ENCODE results near the gene LZTS2. TPM values are rescaled to one million over a fixed set of nuclear protein-coding genes. Genes with fewer than 3 reads are reported as not detected.
A peak's percentile ranks its signal among the peaks of the same experiment; 100 is the strongest.

Gene LZTS2
- total and polyA plus RNA-seq, 2 of the 8 experiments (the other 6 are each of a cell fraction or from before 2014, with no cell fraction given), result 75.7 to 99.5 TPM

- TF ChIP-seq E2F6 (IDR thresholded peaks at IDR 0.05), result peak; percentile 59; the same call in 1 of the 2 replicates
- TF ChIP-seq CEBPB (IDR thresholded peaks at IDR 0.05; ENCODE audit: low read depth, low read length), result no peak
- TF ChIP-seq TAF7 (optimal IDR thresholded peaks at IDR 0.05; ENCODE audit: borderline replicate concordance, low read depth, low read length), result no peak
- TF ChIP-seq USF2 (IDR thresholded peaks at IDR 0.05; ENCODE audit: low read length), result no peak
- no peak for TF ChIP-seq SP4 (IDR thresholded peaks at IDR 0.05; ENCODE audit: low read length)
- TF ChIP-seq MAFK (IDR thresholded peaks at IDR 0.05; ENCODE audit: low read depth, low read length), result no peak
- no peak for TF ChIP-seq JUN (IDR thresholded peaks at IDR 0.05; ENCODE audit: low read depth, low read length)
- TF ChIP-seq FOSL1 (IDR thresholded peaks at IDR 0.05; ENCODE audit: insufficient read depth, low read depth, low read length), result no peak
- TF ChIP-seq POLR2A (IDR thresholded peaks at IDR 0.05; ENCODE audit: control extremely low read depth in 1 of 2, low read depth in 2 of 2, low read length in 2 of 2), result no peak
- TF ChIP-seq KDM4A (IDR thresholded peaks at IDR 0.05; ENCODE audit: low read depth, low read length, severe bottlenecking), result peak; percentile 58
- TF ChIP-seq BRCA1 (IDR thresholded peaks at IDR 0.05; ENCODE audit: low read depth, low read length), result no peak
- TF ChIP-seq SUZ12 (IDR thresholded peaks at IDR 0.05; ENCODE audit: low read length), result peak; percentile 56
- no peak for TF ChIP-seq RFX5 (IDR thresholded peaks at IDR 0.05; ENCODE audit: borderline replicate concordance, low read depth, low read length)
- TF ChIP-seq ATF3 (IDR thresholded peaks at IDR 0.05; ENCODE audit: insufficient read depth, low read depth, low read length), result no peak
- TF ChIP-seq CREB1 (IDR thresholded peaks at IDR 0.05), result peak; percentile 7; the same call in 1 of the 2 replicates
- TF ChIP-seq KDM1A (IDR thresholded peaks at IDR 0.05; ENCODE audit: borderline replicate concordance, low read length), result no peak
- TF ChIP-seq BACH1 (IDR thresholded peaks at IDR 0.05; ENCODE audit: low read length), result no peak
- peak; percentile 94 for TF ChIP-seq MAX (IDR thresholded peaks at IDR 0.05)
- TF ChIP-seq EZH2 (IDR thresholded peaks at IDR 0.05; ENCODE audit: low read depth, low read length, severe bottlenecking), result no peak
- TF ChIP-seq POLR2AphosphoS5 (IDR thresholded peaks at IDR 0.05; ENCODE audit: low read depth, low read length), result no peak
- TF ChIP-seq RXRA (IDR thresholded peaks at IDR 0.05; ENCODE audit: insufficient read depth, low read depth, low read length), result no peak
- no peak for TF ChIP-seq TEAD4 (IDR thresholded peaks at IDR 0.05; ENCODE audit: low read depth, low read length)
- TF ChIP-seq TCF12 (IDR thresholded peaks at IDR 0.05; ENCODE audit: low read depth, low read length), result 0 out of 2 replicates have a peak, but pooled peaks have one; percentile 67
Observed at GRCh38 chr10:101018600-101019439, 19.2 kb downstream of the LZTS2 start (continued).
